ENCODE data around the gene PDE4DIP.
"Not testable (repeated sequence)": the region's sequence is repeated elsewhere in the genome, so short reads cannot be mapped to it uniquely, and the experiment has no call there.

GRCh38 chr1:148894360-148895352 lies 50.4 kb downstream of the PDE4DIP start:
- not testable (repeated sequence) for TF ChIP-seq EZH2 (IDR thresholded peaks at IDR 0.05; ENCODE audit: borderline replicate concordance, low read length); CTCF (IDR thresholded peaks at IDR 0.05; ENCODE audit: low read length)

All from OCI-LY1 (cell line).